Lung (tissue), 12 donors: ENCODE results near the gene KDM6A. TPM values are rescaled to one million over a fixed set of nuclear protein-coding genes. Genes with fewer than 3 reads are reported as not detected.

Source experiments
- ATAC-seq: fragments of 200-7000 bp; cut with Tn5 transposase; one replicate; pipeline ENCODE4 v1.9.1; 2020; ENCODE audit warnings: moderate number of reproducible peaks; ENCODE audit not compliant: insufficient read depth, low FRiP score
- DNase-seq, 3 donors: peaks; one replicate each; pipeline ENCODE4 v3.0.0-alpha.2; 2013 to 2017
- H3K27ac ChIP-seq, 2 donors: one replicate each; pipeline ENCODE4 v1.5.1; 2013; ENCODE audit warnings: mild to moderate bottlenecking in 2 of 2, moderate library complexity in 2 of 2, control low read depth in 1 of 2, inconsistent platforms in 1 of 2, low read depth in 1 of 2, low read length in 1 of 2
- H3K27me3 ChIP-seq, 3 donors: one replicate each; pipeline ENCODE4 v1.5.1; 2013; ENCODE audit warnings: low read length in 2 of 3; ENCODE audit not compliant: control insufficient read depth in 3 of 3, insufficient read depth in 3 of 3
- H3K36me3 ChIP-seq, 4 donors: one replicate each; pipeline ENCODE4 v1.5.1; 2013; ENCODE audit warnings: low read length in 4 of 4, mild to moderate bottlenecking in 1 of 4, moderate library complexity in 1 of 4; ENCODE audit not compliant: control insufficient read depth in 4 of 4, insufficient read depth in 4 of 4
- H3K4me1 ChIP-seq, 5 donors: one replicate each; pipeline ENCODE4 v1.5.1; 2013; ENCODE audit warnings: low read length in 5 of 5, mild to moderate bottlenecking in 2 of 5, moderate library complexity in 1 of 5; ENCODE audit not compliant: control insufficient read depth in 5 of 5, insufficient read depth in 5 of 5
- H3K4me3 ChIP-seq: one replicate; pipeline ENCODE4 v1.5.1; 2013; ENCODE audit warnings: mild to moderate bottlenecking, control low read depth, moderate library complexity
- H3K9ac ChIP-seq, 2 donors: one replicate each; pipeline ENCODE4 v1.5.1; 2013; ENCODE audit warnings: low read length in 2 of 2, control low read depth in 1 of 2; ENCODE audit not compliant: insufficient read depth in 1 of 2
- H3K9me3 ChIP-seq, 4 donors: one replicate each; pipeline ENCODE4 v1.5.1; 2013; ENCODE audit warnings: low read length in 3 of 4, mild to moderate bottlenecking in 1 of 4, moderate library complexity in 1 of 4; ENCODE audit not compliant: control insufficient read depth in 4 of 4, insufficient read depth in 3 of 4
- CTCF ChIP-seq: IDR thresholded peaks from 2 replicates; pipeline ENCODE4 v1.5.1; 2012; ENCODE audit warnings: mild to moderate bottlenecking; ENCODE audit errors: control extremely low read depth, extremely low read depth
- WGBS, 2 donors: extraction: QIAGEN DNeasy Blood & Tissue Kit; methylation state at CpG; one replicate each; pipeline ENCODE4 v1.1.7; 2013; 5-methylcytosine and 5-hydroxymethylcytosine counted together
- polyA plus RNA-seq, 2 donors: library from polyadenylated mRNA; stranded (reverse); fragments of 200-250 nt; gene quantifications; one replicate each; pipeline ENCODE4 v1.2.1, GENCODE V29; 2013
- total RNA-seq, 2 donors: library from RNA; depleted of rRNA in 1 of 2; stranded (reverse); fragments of >200 nt in 1 of 2; gene quantifications; one replicate each; pipeline ENCODE4 v1.2.1, GENCODE V29; 2014 to 2021
- donor health status: control.
- donor health status: control.
- donor health status: Bipolar disorder and iron deficiency.
- donor health status: healthy.
- donor health status: DM: yes; HTN: yes; CAD: no.

Gene KDM6A
- total and polyA plus RNA-seq, 4 donors, result 7.6 to 141 (median 23.5) TPM

- no peak overlapping the region for H3K4me3 ChIP-seq
- H3K27me3 ChIP-seq, result no peaks in the 10 kb centered on the region
- 60 to 69% methylated on average over 3 of the region's 3 CpGs for WGBS, 2 donors
- H3K27ac ChIP-seq, result no peak overlapping the region
- ATAC-seq (no peak), DNase-seq (no peak)
- H3K36me3 ChIP-seq, result no peaks in the 10 kb centered on the region
- no peaks in the 10 kb centered on the region for H3K9me3 ChIP-seq
- no peak for TF ChIP-seq CTCF
- H3K4me1 ChIP-seq, result peaks cover 0 to 3% (median 0%) of the 10 kb centered on the region in 5 donors
- no peak overlapping the region for H3K9ac ChIP-seq
Measured at GRCh38 chrX:45017946-45018345, 145.0 kb downstream of the KDM6A start.

- WGBS, 2 donors, result 90 to 93% methylated on average over 5 of the region's 5 CpGs
- no peaks in the 10 kb centered on the region for H3K27me3 ChIP-seq
- ATAC-seq (no peak), DNase-seq (no peak)
- no peaks in the 10 kb centered on the region for H3K36me3 ChIP-seq
- H3K9ac ChIP-seq, result no peak overlapping the region
- H3K4me3 ChIP-seq, result no peak overlapping the region
- no peaks in the 10 kb centered on the region for H3K9me3 ChIP-seq
- no peak for TF ChIP-seq CTCF
- peaks cover 0 to 4% (median 0%) of the 10 kb centered on the region in 5 donors for H3K4me1 ChIP-seq
- H3K27ac ChIP-seq, result no peak overlapping the region
Measured at GRCh38 chrX:45022150-45022549, 149.2 kb downstream of the KDM6A start.

- Histone ChIP-seq H3K36me3 (no peaks in the 10 kb centered on the region), H3K27ac (no peak overlapping the region), H3K9me3 (no peaks in the 10 kb centered on the region), H3K27me3 (no peaks in the 10 kb centered on the region), H3K4me3 (no peak overlapping the region), H3K4me1 (peaks cover 0 to 4% (median 0%) of the 10 kb centered on the region in 5 donors), H3K9ac (no peak overlapping the region)
- no peak for ATAC-seq
- no peak for TF ChIP-seq CTCF
- 94 to 95% methylated on average over 1 of the region's 1 CpG for WGBS, 2 donors
- no peak for DNase-seq
Measured at GRCh38 chrX:45024501-45024900, 151.5 kb downstream of the KDM6A start.

GRCh38 chrX:45026036-45026435 lies 153.0 kb downstream of the KDM6A start:
- DNase-seq (no peak), ATAC-seq (no peak)
- Histone ChIP-seq H3K4me3 (no peak overlapping the region), H3K36me3 (no peaks in the 10 kb centered on the region), H3K4me1 (peaks cover 0 to 4% (median 0%) of the 10 kb centered on the region in 5 donors), H3K9ac (no peak overlapping the region), H3K27me3 (no peaks in the 10 kb centered on the region), H3K9me3 (no peaks in the 10 kb centered on the region), H3K27ac (no peak overlapping the region)
- no peak for TF ChIP-seq CTCF
- 92 to 94% methylated on average over 2 of the region's 2 CpGs for WGBS, 2 donors
